ENCODE results near the gene EZR. TPM values are rescaled to one million over a fixed set of nuclear protein-coding genes. Genes with fewer than 3 reads are reported as not detected.

The EZR gene
- total RNA-seq, 1 donor: 89.4 TPM

GRCh38 chr6:158798311-158798710 lies 20.9 kb downstream of the EZR start:
- Histone ChIP-seq H3K9me3 (ENCODE audit: low read depth, low read length) (no peaks in the 10 kb centered on the region), H4K20me1 (ENCODE audit: insufficient read depth, low read length) (peaks cover 3% of the 10 kb centered on the region), H3K4me2 (ENCODE audit: insufficient read depth, low read length) (peak overlapping the region; percentile 41), H3K4me1 (ENCODE audit: insufficient read depth, low read length) (peaks cover 39% of the 10 kb centered on the region), H2AFZ (ENCODE audit: low read length) (no peak overlapping the region), H3K27ac (ENCODE audit: low read depth, low read length) (peak overlapping the region; percentile 72), H3K27me3 (ENCODE audit: insufficient read depth, low read length) (no peaks in the 10 kb centered on the region), H3K79me2 (ENCODE audit: insufficient read depth, low read length) (peaks cover 92% of the 10 kb centered on the region), H3K4me3 (ENCODE audit: insufficient read depth, low read length) (no peak overlapping the region), H3K36me3 (ENCODE audit: insufficient read depth, low read length) (no peaks in the 10 kb centered on the region)
- DNase-seq (ENCODE audit: insufficient read length, low spot score, missing footprints): no peak
- TF ChIP-seq CTCF (IDR thresholded peaks at IDR 0.05; ENCODE audit: extremely low read depth, low read depth, low read length): no peak

GRCh38 chr6:158797331-158798310 lies 21.5 kb downstream of the EZR start:
- H3K36me3 ChIP-seq (ENCODE audit: insufficient read depth, low read length): no peaks in the 10 kb centered on the region
- peaks cover 35% of the 10 kb centered on the region for H3K4me1 ChIP-seq (ENCODE audit: insufficient read depth, low read length)
- H4K20me1 ChIP-seq (ENCODE audit: insufficient read depth, low read length): peaks cover 3% of the 10 kb centered on the region
- peak overlapping the region; percentile 72 for H3K27ac ChIP-seq (ENCODE audit: low read depth, low read length)
- DNase-seq (ENCODE audit: insufficient read length, low spot score, missing footprints): peak; percentile 60
- no peak overlapping the region for H3K4me3 ChIP-seq (ENCODE audit: insufficient read depth, low read length)
- H2AFZ ChIP-seq (ENCODE audit: low read length): no peak overlapping the region
- no peak for TF ChIP-seq CTCF (IDR thresholded peaks at IDR 0.05; ENCODE audit: extremely low read depth, low read depth, low read length)
- H3K9me3 ChIP-seq (ENCODE audit: low read depth, low read length): no peaks in the 10 kb centered on the region
- H3K27me3 ChIP-seq (ENCODE audit: insufficient read depth, low read length): no peaks in the 10 kb centered on the region
- peak overlapping the region; percentile 41 for H3K4me2 ChIP-seq (ENCODE audit: insufficient read depth, low read length)
- H3K79me2 ChIP-seq (ENCODE audit: insufficient read depth, low read length): peaks cover 92% of the 10 kb centered on the region

GRCh38 chr6:158796353-158796752 lies 22.8 kb downstream of the EZR start:
- Histone ChIP-seq H2AFZ (ENCODE audit: low read length) (no peak overlapping the region), H3K27ac (ENCODE audit: low read depth, low read length) (peak overlapping the region; percentile 72), H3K36me3 (ENCODE audit: insufficient read depth, low read length) (no peaks in the 10 kb centered on the region), H3K4me2 (ENCODE audit: insufficient read depth, low read length) (no peak overlapping the region), H3K4me3 (ENCODE audit: insufficient read depth, low read length) (no peak overlapping the region), H3K27me3 (ENCODE audit: insufficient read depth, low read length) (no peaks in the 10 kb centered on the region), H3K9me3 (ENCODE audit: low read depth, low read length) (no peaks in the 10 kb centered on the region), H3K79me2 (ENCODE audit: insufficient read depth, low read length) (peaks cover 90% of the 10 kb centered on the region), H3K4me1 (ENCODE audit: insufficient read depth, low read length) (peaks cover 35% of the 10 kb centered on the region), H4K20me1 (ENCODE audit: insufficient read depth, low read length) (peaks cover 3% of the 10 kb centered on the region)
- no peak for TF ChIP-seq CTCF (IDR thresholded peaks at IDR 0.05; ENCODE audit: extremely low read depth, low read depth, low read length)
- no peak for DNase-seq (ENCODE audit: insufficient read length, low spot score, missing footprints)

GRCh38 chr6:158795516-158795915 lies 23.7 kb downstream of the EZR start:
- Histone ChIP-seq H4K20me1 (ENCODE audit: insufficient read depth, low read length) (peaks cover 3% of the 10 kb centered on the region), H3K27me3 (ENCODE audit: insufficient read depth, low read length) (no peaks in the 10 kb centered on the region), H3K4me3 (ENCODE audit: insufficient read depth, low read length) (no peak overlapping the region), H3K4me1 (ENCODE audit: insufficient read depth, low read length) (peaks cover 35% of the 10 kb centered on the region), H3K27ac (ENCODE audit: low read depth, low read length) (no peak overlapping the region), H3K36me3 (ENCODE audit: insufficient read depth, low read length) (no peaks in the 10 kb centered on the region), H3K79me2 (ENCODE audit: insufficient read depth, low read length) (peaks cover 90% of the 10 kb centered on the region), H3K4me2 (ENCODE audit: insufficient read depth, low read length) (no peak overlapping the region), H3K9me3 (ENCODE audit: low read depth, low read length) (no peaks in the 10 kb centered on the region), H2AFZ (ENCODE audit: low read length) (no peak overlapping the region)
- no peak for DNase-seq (ENCODE audit: insufficient read length, low spot score, missing footprints)
- no peak for TF ChIP-seq CTCF (IDR thresholded peaks at IDR 0.05; ENCODE audit: extremely low read depth, low read depth, low read length)
